Globus pallidus (tissue), 1 donor: ENCODE data around the gene FOXO3.

Source experiments
- DNase-seq: peaks from one replicate; pipeline ENCODE4 v3.0.0-alpha.2; 2015; ENCODE audit warnings: low spot score

The FOXO3 gene

GRCh38 chr6:108597572-108598304 is 37.0 kb downstream of the FOXO3 start:
- DNase-seq, result no peak

- DNase-seq, result no peak
Measured at GRCh38 chr6:108598305-108598863, 37.7 kb downstream of the FOXO3 start.

- DNase-seq, result no peak
Measured at GRCh38 chr6:108604156-108604555, 43.4 kb downstream of the FOXO3 start.

GRCh38 chr6:108606250-108606690 is 45.6 kb downstream of the FOXO3 start:
- no peak for DNase-seq

GRCh38 chr6:108608453-108609275 is 47.9 kb downstream of the FOXO3 start:
- DNase-seq, result no peak

- no peak for DNase-seq
Measured at GRCh38 chr6:108609276-108609769, 48.6 kb downstream of the FOXO3 start.

- DNase-seq, result no peak
Measured at GRCh38 chr6:108610270-108610839, 49.6 kb downstream of the FOXO3 start.

GRCh38 chr6:108610957-108611586 is 50.4 kb downstream of the FOXO3 start:
- no peak for DNase-seq

- no peak for DNase-seq
Measured at GRCh38 chr6:108612852-108613251, 52.1 kb downstream of the FOXO3 start.

GRCh38 chr6:108616544-108616943 is 55.8 kb downstream of the FOXO3 start:
- DNase-seq, result no peak

GRCh38 chr6:108616973-108617372 is 56.3 kb downstream of the FOXO3 start:
- DNase-seq, result no peak

GRCh38 chr6:108618623-108619152 is 58.0 kb downstream of the FOXO3 start:
- no peak for DNase-seq

GRCh38 chr6:108619431-108620197 is 58.9 kb downstream of the FOXO3 start:
- DNase-seq, result no peak

GRCh38 chr6:108621117-108621516 is 60.4 kb downstream of the FOXO3 start:
- no peak for DNase-seq

GRCh38 chr6:108622641-108623298 is 62.1 kb downstream of the FOXO3 start:
- DNase-seq, result no peak

- no peak for DNase-seq
Measured at GRCh38 chr6:108623995-108624394, 63.3 kb downstream of the FOXO3 start.

GRCh38 chr6:108625581-108625980 is 64.9 kb downstream of the FOXO3 start:
- no peak for DNase-seq

- DNase-seq, result no peak
Measured at GRCh38 chr6:108626777-108627176, 66.1 kb downstream of the FOXO3 start.

- DNase-seq, result no peak
Measured at GRCh38 chr6:108627692-108628550, 67.2 kb downstream of the FOXO3 start.
